Right ventricle myocardium inferior (tissue), 1 donor: ENCODE data around the gene GPR27. TPM values are rescaled to one million over a fixed set of nuclear protein-coding genes. Genes with fewer than 3 reads are reported as not detected.

Experiments
- ATAC-seq: fragments of 200-7000 bp; cut with Tn5 transposase; one replicate; pipeline ENCODE4 v1.9.1; 2020; ENCODE audit warnings: mild to moderate bottlenecking, moderate library complexity
- DNase-seq: peaks from one replicate; pipeline ENCODE4 v3.0.0; 2021; ENCODE audit errors: missing footprints
- intact Hi-C: fragments of 100-400 bp; cut with DNase I; formaldehyde crosslinking; loops from one replicate; pipeline ENCODE4 v1.11.0; 2022
- total RNA-seq: library from RNA; stranded (reverse); fragmentation: NEBNext Ultra II Directional; extraction: Animal tissue kit (Norgen Biotek cat#: 25700); gene quantifications from one replicate; pipeline ENCODE4 v1.2.1, GENCODE V29; 2021
- donor health status: DM: no; HTN: yes; CAD: no; lungs with severe emphysema.

GPR27 gene
- total RNA-seq, 1 donor from 2014 or later, result 3.7 TPM

- intact Hi-C loops, result loop anchor here (5.0 to 10.0 kb wide), 2 partner anchors 139 to 1096 kb away; no protein-coding TSS in a partner anchor
These were observed 27.5 kb upstream of the GPR27 start for GRCh38 chr3:71726146-71726545.

GRCh38 chr3:71728632-71729342 lies 24.9 kb upstream of the GPR27 start:
- DNase-seq (no peak), ATAC-seq (no peak)
- intact Hi-C loops, result loop anchor here (5.0 to 10.0 kb wide), 2 partner anchors 136 to 1094 kb away; no protein-coding TSS in a partner anchor

More at GRCh38 chr3:71726146-71726545, 27.5 kb upstream of the GPR27 start:
- ATAC-seq (no peak), DNase-seq (no peak)

GRCh38 chr3:71732637-71733036 lies 21.0 kb upstream of the GPR27 start:
- no peak for DNase-seq
- ATAC-seq, result no peak
- intact Hi-C loops, result no loop called here

- intact Hi-C loops, result no loop called here
These were observed 20.3 kb upstream of the GPR27 start for GRCh38 chr3:71733319-71733718.

GRCh38 chr3:71734881-71735280 lies 18.8 kb upstream of the GPR27 start:
- DNase-seq, result no peak
- intact Hi-C loops, result no loop called here
- no peak for ATAC-seq

More at GRCh38 chr3:71733319-71733718, 20.3 kb upstream of the GPR27 start:
- no peak for DNase-seq
- ATAC-seq, result no peak

- ATAC-seq (no peak), DNase-seq (no peak)
- intact Hi-C loops, result loop anchor here (1.0 kb wide), 1 partner anchor 15 kb away; no protein-coding TSS in a partner anchor
These were observed 11.0 kb upstream of the GPR27 start for GRCh38 chr3:71742621-71743020.

- intact Hi-C loops, result no loop called here
- ATAC-seq (no peak), DNase-seq (no peak)
These were observed 8.9 kb upstream of the GPR27 start for GRCh38 chr3:71744738-71745137.

- intact Hi-C loops, result no loop called here
- no peak for ATAC-seq
- no peak for DNase-seq
These were observed 2.1 kb upstream of the GPR27 start for GRCh38 chr3:71751602-71752001.

- DNase-seq (no peak), ATAC-seq (no peak)
- intact Hi-C loops, result no loop called here
These were observed 589 bp upstream of the GPR27 start for GRCh38 chr3:71752831-71753700.

GRCh38 chr3:71754610-71755253 lies 1.1 kb downstream of the GPR27 start:
- ATAC-seq (no peak), DNase-seq (peak; percentile 71)
- intact Hi-C loops, result no loop called here

GRCh38 chr3:71758091-71758490 lies 4.4 kb downstream of the GPR27 start:
- ATAC-seq (no peak), DNase-seq (no peak)
- intact Hi-C loops, result no loop called here

- intact Hi-C loops, result no loop called here
- no peak for ATAC-seq
- no peak for DNase-seq
These were observed 5.7 kb downstream of the GPR27 start for GRCh38 chr3:71759401-71759800.

GRCh38 chr3:71760140-71760539 lies 6.5 kb downstream of the GPR27 start:
- ATAC-seq, result no peak
- intact Hi-C loops, result no loop called here
- DNase-seq, result no peak

GRCh38 chr3:71763426-71763825 lies 9.8 kb downstream of the GPR27 start:
- DNase-seq (no peak), ATAC-seq (no peak)
- intact Hi-C loops, result no loop called here

GRCh38 chr3:71771126-71771525 lies 17.5 kb downstream of the GPR27 start:
- intact Hi-C loops, result no loop called here
- DNase-seq (no peak), ATAC-seq (no peak)

GRCh38 chr3:71771884-71772283 lies 18.2 kb downstream of the GPR27 start:
- ATAC-seq, result no peak
- DNase-seq, result no peak
- intact Hi-C loops, result no loop called here

GRCh38 chr3:71776538-71776937 lies 22.9 kb downstream of the GPR27 start:
- no peak for DNase-seq
- no peak for ATAC-seq
- intact Hi-C loops, result no loop called here

- ATAC-seq (no peak), DNase-seq (no peak)
- intact Hi-C loops, result no loop called here
These were observed 24.7 kb downstream of the GPR27 start for GRCh38 chr3:71778353-71778752.

GRCh38 chr3:71779674-71780377 lies 26.2 kb downstream of the GPR27 start:
- intact Hi-C loops, result no loop called here
- DNase-seq, result no peak
- no peak for ATAC-seq
